Sigmoid colon (tissue), 4 donors: ENCODE data around the gene INVS.

ENCODE experiments used
- CTCF ChIP-seq, 4 experiments: fragments of 450-650 bp in 3 of 4; fragments of 200-600 bp in 1 of 4; IDR thresholded peaks; one replicate each; pipeline ENCODE4 v1.5.1; 2016 to 2019; ENCODE audit warnings: antibody characterized with exemption in 4 of 4, mild to moderate bottlenecking in 3 of 4, moderate library complexity in 2 of 4
- POLR2A ChIP-seq, 2 donors: fragments of 450-650 bp; IDR thresholded peaks; one replicate each; pipeline ENCODE4 v1.6.1; 2016; ENCODE audit warnings: antibody characterized with exemption in 2 of 2, mild to moderate bottlenecking in 2 of 2, moderate library complexity in 2 of 2
- POLR2AphosphoS5 ChIP-seq, 4 donors: sonication (generic); formaldehyde crosslinking; IDR thresholded peaks; one replicate each; pipeline ENCODE4 v1.6.1; 2017; ENCODE audit warnings: antibody characterized with exemption in 4 of 4

- no peak for TF ChIP-seq CTCF (IDR thresholded peaks at IDR 0.05)
- TF ChIP-seq POLR2AphosphoS5 (IDR thresholded peaks at IDR 0.05), result no peak
- TF ChIP-seq POLR2A (IDR thresholded peaks at IDR 0.05), result no peak
Observed at GRCh38 chr9:100092066-100092465, 7.0 kb upstream of the INVS start.
